GM12872 (cell line): ENCODE data around the gene GFRA1.

Experiments used
- TF ChIP-seq, protein P1 (sequence below): IDR thresholded peaks from 3 replicates; pipeline ENCODE4 v1.5.1; 2011; ENCODE audit warnings: low read depth, mild to moderate bottlenecking, low read length, moderate library complexity; ENCODE audit not compliant: insufficient read depth

GFRA1 gene

DNA sequence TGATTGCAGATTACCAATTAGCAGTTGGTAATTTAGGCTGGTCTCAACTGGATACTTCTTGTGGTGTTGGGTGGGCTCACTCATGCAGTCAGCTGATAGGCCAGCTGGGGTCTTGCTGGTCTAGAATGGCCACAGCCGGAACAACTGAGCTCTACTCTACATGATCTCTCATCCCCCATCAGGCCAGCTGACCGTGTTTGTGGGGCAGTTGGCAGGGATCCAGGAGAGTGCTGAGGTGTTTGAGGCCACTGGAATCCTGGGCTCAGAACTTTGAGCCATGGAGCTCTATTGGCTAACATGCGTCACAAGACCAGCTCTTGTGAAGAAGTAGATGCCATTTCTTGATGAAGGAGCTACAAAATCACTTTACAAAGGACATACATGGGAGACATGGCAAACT is 242.4 kb downstream of the GFRA1 start:
- TF ChIP-seq, protein P1, sequence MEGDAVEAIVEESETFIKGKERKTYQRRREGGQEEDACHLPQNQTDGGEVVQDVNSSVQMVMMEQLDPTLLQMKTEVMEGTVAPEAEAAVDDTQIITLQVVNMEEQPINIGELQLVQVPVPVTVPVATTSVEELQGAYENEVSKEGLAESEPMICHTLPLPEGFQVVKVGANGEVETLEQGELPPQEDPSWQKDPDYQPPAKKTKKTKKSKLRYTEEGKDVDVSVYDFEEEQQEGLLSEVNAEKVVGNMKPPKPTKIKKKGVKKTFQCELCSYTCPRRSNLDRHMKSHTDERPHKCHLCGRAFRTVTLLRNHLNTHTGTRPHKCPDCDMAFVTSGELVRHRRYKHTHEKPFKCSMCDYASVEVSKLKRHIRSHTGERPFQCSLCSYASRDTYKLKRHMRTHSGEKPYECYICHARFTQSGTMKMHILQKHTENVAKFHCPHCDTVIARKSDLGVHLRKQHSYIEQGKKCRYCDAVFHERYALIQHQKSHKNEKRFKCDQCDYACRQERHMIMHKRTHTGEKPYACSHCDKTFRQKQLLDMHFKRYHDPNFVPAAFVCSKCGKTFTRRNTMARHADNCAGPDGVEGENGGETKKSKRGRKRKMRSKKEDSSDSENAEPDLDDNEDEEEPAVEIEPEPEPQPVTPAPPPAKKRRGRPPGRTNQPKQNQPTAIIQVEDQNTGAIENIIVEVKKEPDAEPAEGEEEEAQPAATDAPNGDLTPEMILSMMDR, result no peak

GRCh38 chr10:116029826-116030225 is 243.2 kb downstream of the GFRA1 start:
- TF ChIP-seq, protein P1, result no peak

GRCh38 chr10:116027355-116027754 is 245.7 kb downstream of the GFRA1 start:
- TF ChIP-seq, protein P1, result no peak

- TF ChIP-seq, protein P1, result no peak
These were observed 246.3 kb downstream of the GFRA1 start for GRCh38 chr10:116026725-116027124.

- TF ChIP-seq, protein P1, result no peak
These were observed 246.7 kb downstream of the GFRA1 start for GRCh38 chr10:116026315-116026714.

GRCh38 chr10:116024271-116024878 is 248.6 kb downstream of the GFRA1 start:
- TF ChIP-seq, protein P1, result no peak

DNA sequence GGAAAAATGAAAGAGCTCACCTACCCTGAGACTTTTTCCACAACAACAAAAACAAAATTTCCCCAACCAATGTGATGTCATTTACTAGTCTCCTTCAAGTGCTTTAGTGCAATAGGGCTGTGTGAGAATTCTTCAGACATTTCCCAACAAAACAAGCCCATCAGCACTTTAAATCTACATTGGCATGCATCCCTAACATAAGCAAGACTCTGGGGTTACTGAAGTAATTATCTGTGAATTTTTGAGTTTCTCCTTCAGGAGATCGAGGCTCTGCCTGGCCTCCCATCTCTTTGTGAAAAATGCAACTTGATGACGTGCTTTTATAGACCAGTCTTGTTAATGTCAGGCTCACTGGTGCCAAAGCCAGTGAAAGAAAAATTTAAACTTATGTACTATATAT is 255.6 kb downstream of the GFRA1 start:
- TF ChIP-seq, protein P1, result no peak
